ENCODE results near the gene ENPP1.

Gene ENPP1

GRCh38 chr6:131832363-131832762, 24.5 kb downstream of the ENPP1 start:
- DNase-seq (ENCODE audit: low read depth) = no peak
- H3K4me3 ChIP-seq (ENCODE audit: low read depth, low read length) = no peak overlapping the region
- no peak for TF ChIP-seq CTCF (IDR thresholded peaks at IDR 0.05; ENCODE audit: low read depth, low read length, missing control alignments)

- no peak for DNase-seq (ENCODE audit: low read depth)
- no peak for TF ChIP-seq CTCF (IDR thresholded peaks at IDR 0.05; ENCODE audit: low read depth, low read length, missing control alignments)
- no peak overlapping the region for H3K4me3 ChIP-seq (ENCODE audit: low read depth, low read length)
Measured at GRCh38 chr6:131838051-131838450, 30.2 kb downstream of the ENPP1 start.

GRCh38 chr6:131839388-131839787, 31.6 kb downstream of the ENPP1 start:
- no peak for TF ChIP-seq CTCF (IDR thresholded peaks at IDR 0.05; ENCODE audit: low read depth, low read length, missing control alignments)
- H3K4me3 ChIP-seq (ENCODE audit: low read depth, low read length) = no peak overlapping the region
- no peak for DNase-seq (ENCODE audit: low read depth)

GRCh38 chr6:131840441-131840840, 32.6 kb downstream of the ENPP1 start:
- no peak for DNase-seq (ENCODE audit: low read depth)
- TF ChIP-seq CTCF (IDR thresholded peaks at IDR 0.05; ENCODE audit: low read depth, low read length, missing control alignments) = no peak
- H3K4me3 ChIP-seq (ENCODE audit: low read depth, low read length) = no peak overlapping the region

- H3K4me3 ChIP-seq (ENCODE audit: low read depth, low read length) = no peak overlapping the region
- no peak for DNase-seq (ENCODE audit: low read depth)
- no peak for TF ChIP-seq CTCF (IDR thresholded peaks at IDR 0.05; ENCODE audit: low read depth, low read length, missing control alignments)
Measured at GRCh38 chr6:131840936-131841583, 33.2 kb downstream of the ENPP1 start.

GRCh38 chr6:131843768-131844167, 35.9 kb downstream of the ENPP1 start:
- no peak overlapping the region for H3K4me3 ChIP-seq (ENCODE audit: low read depth, low read length)
- no peak for TF ChIP-seq CTCF (IDR thresholded peaks at IDR 0.05; ENCODE audit: low read depth, low read length, missing control alignments)
- no peak for DNase-seq (ENCODE audit: low read depth)

GRCh38 chr6:131844243-131844841, 36.5 kb downstream of the ENPP1 start:
- no peak for TF ChIP-seq CTCF (IDR thresholded peaks at IDR 0.05; ENCODE audit: low read depth, low read length, missing control alignments)
- DNase-seq (ENCODE audit: low read depth) = no peak
- no peak overlapping the region for H3K4me3 ChIP-seq (ENCODE audit: low read depth, low read length)
